T-helper 17 cell (primary cell): Measurements from ENCODE around the gene RNF224. TPM values are rescaled to one million over a fixed set of nuclear protein-coding genes. Genes with fewer than 3 reads are reported as not detected.

Experiments
- ATAC-seq: fragments of 150-1000 bp; cut with Tn5 transposase; 2 replicates; pipeline ENCODE4 v1.10.0; 2021; ENCODE audit warnings: mild to moderate bottlenecking, moderate library complexity
- DNase-seq, 3 donors: peaks; one replicate each; pipeline versions ENCODE4 v3.0.0 to v3.0.0-alpha.2; 2020 to 2021
- H3K9me3 ChIP-seq: one replicate; pipeline ENCODE4 v1.7.0; 2013; ENCODE audit warnings: low read length, mild to moderate bottlenecking; ENCODE audit not compliant: control insufficient read depth, poor library complexity, severe bottlenecking
- H3K27ac Mint-ChIP-seq: one replicate; pipeline ENCODE4 v1.8.0; 2022; ENCODE audit warnings: mild to moderate bottlenecking, moderate library complexity, mixed read lengths
- H3K27me3 Mint-ChIP-seq: one replicate; pipeline ENCODE4 v1.8.0; 2022; ENCODE audit warnings: mixed read lengths
- H3K36me3 Mint-ChIP-seq: one replicate; pipeline ENCODE4 v1.8.0; 2022; ENCODE audit warnings: low read depth, mixed read lengths
- H3K4me1 Mint-ChIP-seq: one replicate; pipeline ENCODE4 v1.8.0; 2022; ENCODE audit warnings: mild to moderate bottlenecking, mixed read lengths
- H3K4me3 Mint-ChIP-seq: one replicate; pipeline ENCODE4 v1.8.0; 2022; ENCODE audit warnings: mild to moderate bottlenecking, moderate library complexity, mixed read lengths
- total RNA-seq, 4 donors: library from RNA in 2 of 4; stranded (reverse) in 2 of 4; gene quantifications; one replicate each; pipeline ENCODE4 v1.2.3 and lab custom pipeline; 2022 to 2026

RNF224 gene
- total RNA-seq, 2 donors from 2014 or later, result not detected

GRCh38 chr9:137263506-137263905 is 36.2 kb downstream of the RNF224 start:
- DNase-seq, result no peak
- H3K27ac Mint-ChIP-seq, result no peak overlapping the region
- H3K4me3 Mint-ChIP-seq, result peak overlapping the region; percentile 31
- peaks cover under 1% of the 10 kb centered on the region for H3K36me3 Mint-ChIP-seq
- no peaks in the 10 kb centered on the region for H3K27me3 Mint-ChIP-seq
- no peaks in the 10 kb centered on the region for H3K9me3 ChIP-seq
- peaks cover 3% of the 10 kb centered on the region for H3K4me1 Mint-ChIP-seq
- no peak for ATAC-seq

GRCh38 chr9:137264067-137264466 is 36.8 kb downstream of the RNF224 start:
- no peak overlapping the region for H3K27ac Mint-ChIP-seq
- H3K4me3 Mint-ChIP-seq, result no peak overlapping the region
- ATAC-seq (no peak), DNase-seq (no peak)
- no peaks in the 10 kb centered on the region for H3K9me3 ChIP-seq
- H3K27me3 Mint-ChIP-seq, result no peaks in the 10 kb centered on the region
- peaks cover 4% of the 10 kb centered on the region for H3K36me3 Mint-ChIP-seq
- H3K4me1 Mint-ChIP-seq, result peaks cover 7% of the 10 kb centered on the region

- DNase-seq, result no peak
- H3K27me3 Mint-ChIP-seq, result no peaks in the 10 kb centered on the region
- H3K27ac Mint-ChIP-seq, result no peak overlapping the region
- no peak for ATAC-seq
- no peaks in the 10 kb centered on the region for H3K9me3 ChIP-seq
- peaks cover 7% of the 10 kb centered on the region for H3K4me1 Mint-ChIP-seq
- no peak overlapping the region for H3K4me3 Mint-ChIP-seq
- H3K36me3 Mint-ChIP-seq, result peaks cover 4% of the 10 kb centered on the region
Measured at GRCh38 chr9:137265496-137266161, 38.3 kb downstream of the RNF224 start.

GRCh38 chr9:137266162-137266527 is 38.8 kb downstream of the RNF224 start:
- H3K27ac Mint-ChIP-seq, result no peak overlapping the region
- H3K9me3 ChIP-seq, result no peaks in the 10 kb centered on the region
- H3K27me3 Mint-ChIP-seq, result no peaks in the 10 kb centered on the region
- no peak overlapping the region for H3K4me3 Mint-ChIP-seq
- ATAC-seq, result no peak
- H3K36me3 Mint-ChIP-seq, result peaks cover 4% of the 10 kb centered on the region
- no peak for DNase-seq
- peaks cover 7% of the 10 kb centered on the region for H3K4me1 Mint-ChIP-seq

- DNase-seq, result no peak
Measured at GRCh38 chr9:137266585-137267453, 39.5 kb downstream of the RNF224 start.

GRCh38 chr9:137267933-137268355 is 40.6 kb downstream of the RNF224 start:
- Mint-ChIP-seq H3K27ac (no peak overlapping the region), H3K27me3 (no peaks in the 10 kb centered on the region), H3K4me3 (peak overlapping the region; percentile 49), H3K36me3 (peaks cover 6% of the 10 kb centered on the region), H3K4me1 (peaks cover 10% of the 10 kb centered on the region)
- DNase-seq, result no peak
- H3K9me3 ChIP-seq, result no peaks in the 10 kb centered on the region
- no peak for ATAC-seq

More at GRCh38 chr9:137266585-137267453, 39.5 kb downstream of the RNF224 start:
- ATAC-seq, result no peak
- Mint-ChIP-seq H3K27me3 (no peaks in the 10 kb centered on the region), H3K27ac (no peak overlapping the region), H3K4me3 (no peak overlapping the region), H3K36me3 (peaks cover 6% of the 10 kb centered on the region), H3K4me1 (peaks cover 10% of the 10 kb centered on the region)
- no peaks in the 10 kb centered on the region for H3K9me3 ChIP-seq

DNA sequence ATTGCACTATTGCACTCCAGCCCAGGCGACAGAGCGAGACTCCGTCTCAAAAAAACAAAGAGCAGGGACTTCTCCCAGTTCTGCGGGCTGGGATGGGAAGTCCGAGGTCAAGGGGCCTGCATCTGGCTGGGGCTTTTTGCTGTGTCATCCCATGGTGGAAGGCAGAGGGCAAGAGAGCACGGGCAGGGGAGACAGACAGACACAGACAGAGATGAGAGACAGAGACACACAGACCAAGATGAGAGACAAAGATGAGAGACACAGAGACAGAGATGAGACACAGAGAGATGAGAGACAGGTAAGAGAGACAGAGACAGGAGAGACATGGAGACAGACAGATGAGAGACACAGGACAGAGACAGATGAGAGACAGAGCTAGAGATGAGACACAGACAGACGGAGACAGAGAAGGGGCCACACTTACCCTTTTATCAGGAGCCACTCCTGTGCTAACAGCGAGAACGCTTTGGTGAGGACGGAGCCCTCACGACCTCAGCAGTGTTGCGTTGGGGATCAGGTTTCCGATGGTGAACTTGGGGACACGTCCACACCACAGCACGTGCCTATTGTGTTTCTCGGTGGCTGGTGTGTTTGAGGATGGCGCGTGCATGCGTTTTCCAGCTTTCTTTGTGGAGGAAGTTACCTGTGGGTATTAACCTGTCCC is 41.4 kb downstream of the RNF224 start:
- peaks cover 6% of the 10 kb centered on the region for H3K36me3 Mint-ChIP-seq
- no peak overlapping the region for H3K4me3 Mint-ChIP-seq
- H3K9me3 ChIP-seq, result no peaks in the 10 kb centered on the region
- H3K27ac Mint-ChIP-seq, result no peak overlapping the region
- no peaks in the 10 kb centered on the region for H3K27me3 Mint-ChIP-seq
- peaks cover 10% of the 10 kb centered on the region for H3K4me1 Mint-ChIP-seq
- ATAC-seq (no peak), DNase-seq (no peak)

GRCh38 chr9:137269231-137269772 is 42.0 kb downstream of the RNF224 start:
- Mint-ChIP-seq H3K36me3 (peaks cover 6% of the 10 kb centered on the region), H3K4me1 (peaks cover 10% of the 10 kb centered on the region)
- ATAC-seq, result no peak

DNA sequence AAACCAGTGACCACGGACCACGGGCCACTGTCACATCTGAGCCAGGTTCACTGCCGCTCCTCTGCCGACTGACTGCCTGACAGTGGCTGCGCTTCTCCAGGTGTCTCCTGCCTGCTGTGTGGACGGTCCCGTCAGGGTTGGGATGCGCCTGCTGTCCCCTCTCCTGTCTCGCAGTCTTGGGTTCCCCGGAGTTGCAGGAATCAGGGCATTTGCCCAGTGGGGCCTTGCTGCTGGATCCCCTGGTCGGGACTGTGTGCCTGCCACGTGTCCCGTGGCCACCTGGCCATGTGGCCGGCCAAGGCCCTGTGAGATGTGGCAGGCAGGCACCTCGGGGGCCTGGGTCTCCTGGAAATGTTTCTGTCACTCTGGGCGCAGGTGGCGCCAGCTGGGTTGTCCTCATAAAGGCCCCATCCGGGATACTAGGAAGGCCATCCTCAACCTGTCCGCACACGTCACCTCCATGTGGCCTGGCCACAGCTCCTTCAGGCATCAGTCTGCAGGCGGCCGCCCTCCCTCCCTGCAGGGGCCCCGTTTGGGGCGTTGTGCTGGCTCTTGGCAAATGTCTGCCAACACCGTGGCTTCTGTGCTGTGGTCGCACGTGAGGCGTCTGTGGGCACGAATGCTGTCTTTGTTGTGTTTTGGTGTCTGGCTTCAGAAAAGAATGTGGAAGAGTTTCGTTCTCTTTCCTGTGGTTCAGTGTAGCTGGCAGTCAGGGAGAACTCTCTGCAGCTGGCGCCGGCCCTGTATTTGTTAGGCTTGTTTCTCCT is 43.8 kb downstream of the RNF224 start:
- peaks cover 19% of the 10 kb centered on the region for H3K4me1 Mint-ChIP-seq
- H3K9me3 ChIP-seq, result no peaks in the 10 kb centered on the region
- H3K4me3 Mint-ChIP-seq, result no peak overlapping the region
- peaks cover 6% of the 10 kb centered on the region for H3K36me3 Mint-ChIP-seq
- no peaks in the 10 kb centered on the region for H3K27me3 Mint-ChIP-seq
- no peak for DNase-seq
- H3K27ac Mint-ChIP-seq, result no peak overlapping the region
- peak; percentile 72 for ATAC-seq

More at GRCh38 chr9:137269231-137269772, 42.0 kb downstream of the RNF224 start:
- Mint-ChIP-seq H3K4me3 (no peak overlapping the region), H3K27ac (peak overlapping the region; percentile 54), H3K27me3 (no peaks in the 10 kb centered on the region)
- DNase-seq, result no peak
- H3K9me3 ChIP-seq, result no peaks in the 10 kb centered on the region

DNA sequence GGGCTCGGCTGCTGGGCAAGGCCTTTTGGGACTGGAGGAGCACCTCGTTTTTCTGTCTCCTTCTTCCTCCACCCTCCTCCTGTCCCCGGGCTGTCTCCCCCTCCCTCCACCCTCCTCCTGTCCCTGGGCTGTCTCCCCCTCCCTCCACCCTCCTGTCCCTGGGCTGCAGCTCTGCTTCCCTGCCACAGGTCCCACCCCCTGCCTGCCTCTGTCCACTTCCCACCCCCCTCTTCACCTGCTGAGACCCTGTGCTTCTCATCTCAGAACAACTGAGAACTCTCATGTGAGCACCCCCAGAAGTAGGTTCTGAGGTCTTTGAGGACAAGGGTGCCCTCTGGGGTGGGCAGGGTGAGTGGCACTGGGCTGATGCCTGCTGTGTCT is 44.4 kb downstream of the RNF224 start:
- H3K36me3 Mint-ChIP-seq, result peaks cover 6% of the 10 kb centered on the region
- ATAC-seq (no peak), DNase-seq (no peak)
- H3K27me3 Mint-ChIP-seq, result no peaks in the 10 kb centered on the region
- peaks cover 21% of the 10 kb centered on the region for H3K4me1 Mint-ChIP-seq
- H3K9me3 ChIP-seq, result no peaks in the 10 kb centered on the region
- no peak overlapping the region for H3K27ac Mint-ChIP-seq
- H3K4me3 Mint-ChIP-seq, result no peak overlapping the region

DNA sequence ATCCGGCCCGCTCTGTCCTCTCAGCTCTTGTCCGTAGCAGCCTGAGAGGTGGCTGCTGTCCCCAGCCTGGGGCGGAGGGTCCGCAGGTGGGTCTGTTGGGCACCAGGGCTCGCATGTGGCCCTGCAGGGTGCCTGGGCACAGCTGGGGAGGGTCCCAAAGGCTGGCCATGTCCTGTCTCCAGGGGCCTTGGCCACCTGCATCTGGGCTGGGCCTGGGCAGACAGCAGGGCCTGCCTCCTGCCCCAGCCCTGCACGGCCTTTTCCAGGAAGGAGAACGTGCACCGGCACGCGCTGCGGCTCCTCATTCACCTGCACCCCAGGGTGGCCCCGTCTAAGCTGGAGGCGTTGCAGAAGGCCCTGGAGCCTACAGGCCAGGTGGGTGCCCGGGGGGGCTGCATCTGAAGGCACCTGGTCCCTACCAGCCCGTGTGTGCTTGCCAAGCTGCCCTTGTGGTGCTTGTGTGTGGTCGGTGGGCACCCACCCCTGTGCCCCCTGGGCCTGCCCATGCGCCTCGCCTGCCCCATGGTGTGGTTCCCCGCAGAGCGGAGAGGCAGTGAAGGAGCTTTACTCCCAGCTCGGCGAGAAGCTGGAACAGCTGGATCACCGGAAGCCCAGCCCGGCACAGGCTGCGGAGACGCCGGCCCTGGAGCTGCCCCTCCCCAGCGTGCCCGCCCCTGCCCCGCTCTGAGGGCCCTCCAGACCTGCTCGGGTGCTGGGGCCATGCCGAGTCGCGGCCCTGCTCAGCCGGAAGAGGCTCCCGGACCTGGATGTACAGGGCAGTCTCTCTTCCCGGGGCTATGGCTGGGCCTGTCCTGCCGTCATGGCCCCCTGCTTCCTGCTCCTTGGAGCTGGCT is 45.2 kb downstream of the RNF224 start:
- no peak for ATAC-seq
- Mint-ChIP-seq H3K27me3 (no peaks in the 10 kb centered on the region), H3K4me3 (no peak overlapping the region), H3K36me3 (peaks cover 6% of the 10 kb centered on the region), H3K4me1 (peaks cover 26% of the 10 kb centered on the region), H3K27ac (no peak overlapping the region)
- DNase-seq, result no peak
- H3K9me3 ChIP-seq, result no peaks in the 10 kb centered on the region

GRCh38 chr9:137273095-137273490 is 45.8 kb downstream of the RNF224 start:
- ATAC-seq (no peak), DNase-seq (no peak)
- H3K27ac Mint-ChIP-seq, result no peak overlapping the region
- H3K27me3 Mint-ChIP-seq, result no peaks in the 10 kb centered on the region
- no peak overlapping the region for H3K4me3 Mint-ChIP-seq
- H3K9me3 ChIP-seq, result no peaks in the 10 kb centered on the region
- H3K4me1 Mint-ChIP-seq, result peaks cover 29% of the 10 kb centered on the region
- H3K36me3 Mint-ChIP-seq, result peaks cover 6% of the 10 kb centered on the region
